Measurements from ENCODE around the gene ERBB4. TPM values are rescaled to one million over a fixed set of nuclear protein-coding genes. Genes with fewer than 3 reads are reported as not detected.

ERBB4 gene
- total RNA-seq, 4 donors from 2014 or later = 0.59 to 1.5 (median 0.83) TPM

DNA sequence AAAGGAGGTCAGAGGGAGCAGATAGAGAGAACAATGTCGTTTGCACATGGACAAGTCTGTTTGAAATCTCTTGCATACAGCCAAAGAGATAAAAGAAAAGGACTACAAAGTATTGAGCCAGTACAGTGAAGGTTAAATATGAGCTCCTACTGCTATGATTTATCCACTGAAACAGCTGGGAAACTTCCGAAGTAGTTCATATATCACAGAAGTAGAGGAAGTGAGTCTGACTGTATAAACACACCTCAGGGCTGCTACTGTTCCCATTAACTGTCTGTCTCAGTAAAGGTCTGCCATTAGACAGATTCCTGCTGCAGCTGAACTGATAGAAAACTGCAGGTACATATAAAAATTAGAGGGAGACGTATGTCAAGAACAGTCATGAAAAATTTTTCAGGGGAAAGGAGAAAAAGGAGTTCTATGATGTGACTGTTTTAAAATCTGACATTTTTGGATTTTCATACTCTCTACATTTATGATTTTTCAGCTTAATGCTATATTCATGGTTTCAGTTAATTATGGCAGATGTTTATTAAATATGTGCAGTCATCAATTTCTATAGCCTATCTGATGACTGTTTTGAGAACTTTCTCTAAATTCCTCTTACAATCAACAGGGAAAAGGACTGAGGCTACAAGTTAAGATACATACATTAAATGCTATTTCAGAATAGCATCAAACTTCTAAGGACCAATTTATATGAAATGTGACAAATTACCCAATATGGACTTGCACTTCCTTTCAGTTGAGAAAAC lies 364.7 kb downstream of the ERBB4 start:
- no peak for DNase-seq (ENCODE audit: low spot score in 2 of 2)
- intact Hi-C loops (cut with DNase I; ENCODE audit: low total_unique reads) = no loop called here
- TF ChIP-seq POLR2A (IDR thresholded peaks at IDR 0.05) = no peak
- TF ChIP-seq, protein P1, sequence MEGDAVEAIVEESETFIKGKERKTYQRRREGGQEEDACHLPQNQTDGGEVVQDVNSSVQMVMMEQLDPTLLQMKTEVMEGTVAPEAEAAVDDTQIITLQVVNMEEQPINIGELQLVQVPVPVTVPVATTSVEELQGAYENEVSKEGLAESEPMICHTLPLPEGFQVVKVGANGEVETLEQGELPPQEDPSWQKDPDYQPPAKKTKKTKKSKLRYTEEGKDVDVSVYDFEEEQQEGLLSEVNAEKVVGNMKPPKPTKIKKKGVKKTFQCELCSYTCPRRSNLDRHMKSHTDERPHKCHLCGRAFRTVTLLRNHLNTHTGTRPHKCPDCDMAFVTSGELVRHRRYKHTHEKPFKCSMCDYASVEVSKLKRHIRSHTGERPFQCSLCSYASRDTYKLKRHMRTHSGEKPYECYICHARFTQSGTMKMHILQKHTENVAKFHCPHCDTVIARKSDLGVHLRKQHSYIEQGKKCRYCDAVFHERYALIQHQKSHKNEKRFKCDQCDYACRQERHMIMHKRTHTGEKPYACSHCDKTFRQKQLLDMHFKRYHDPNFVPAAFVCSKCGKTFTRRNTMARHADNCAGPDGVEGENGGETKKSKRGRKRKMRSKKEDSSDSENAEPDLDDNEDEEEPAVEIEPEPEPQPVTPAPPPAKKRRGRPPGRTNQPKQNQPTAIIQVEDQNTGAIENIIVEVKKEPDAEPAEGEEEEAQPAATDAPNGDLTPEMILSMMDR (IDR thresholded peaks at IDR 0.05) = no peak
- WGBS, 2 donors = 20 to 24% methylated on average over 3 of the region's 3 CpGs
- no peak overlapping the region for H3K4me3 ChIP-seq (ENCODE audit: low read depth, poor library complexity, severe bottlenecking)

DNA sequence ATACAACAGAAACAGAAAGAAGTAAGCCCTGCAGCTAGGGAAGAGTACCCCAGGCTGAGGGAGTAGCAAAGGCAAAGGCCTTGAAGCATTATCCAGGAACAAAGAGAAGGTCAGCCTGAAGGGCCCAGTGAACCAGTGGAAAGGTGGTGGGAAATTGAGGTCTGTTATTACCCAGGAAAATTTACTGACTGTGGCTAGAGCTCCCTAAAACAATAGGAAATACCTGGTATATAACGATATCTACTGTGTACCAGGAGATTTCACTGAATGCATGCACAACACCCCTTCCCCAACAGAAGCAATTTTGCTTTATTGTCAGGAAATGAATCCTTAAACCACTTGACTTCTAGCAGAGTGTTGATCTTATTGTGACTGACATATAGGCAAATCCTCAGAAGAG lies 365.3 kb downstream of the ERBB4 start:
- no peak overlapping the region for H3K4me3 ChIP-seq (ENCODE audit: low read depth, poor library complexity, severe bottlenecking)
- TF ChIP-seq POLR2A (IDR thresholded peaks at IDR 0.05) = no peak
- TF ChIP-seq, protein P1 (IDR thresholded peaks at IDR 0.05) = no peak
- intact Hi-C loops (cut with DNase I; ENCODE audit: low total_unique reads) = no loop called here
- no peak for DNase-seq (ENCODE audit: low spot score in 2 of 2)
- 19 to 27% methylated on average over 1 of the region's 1 CpG for WGBS, 2 donors

DNA sequence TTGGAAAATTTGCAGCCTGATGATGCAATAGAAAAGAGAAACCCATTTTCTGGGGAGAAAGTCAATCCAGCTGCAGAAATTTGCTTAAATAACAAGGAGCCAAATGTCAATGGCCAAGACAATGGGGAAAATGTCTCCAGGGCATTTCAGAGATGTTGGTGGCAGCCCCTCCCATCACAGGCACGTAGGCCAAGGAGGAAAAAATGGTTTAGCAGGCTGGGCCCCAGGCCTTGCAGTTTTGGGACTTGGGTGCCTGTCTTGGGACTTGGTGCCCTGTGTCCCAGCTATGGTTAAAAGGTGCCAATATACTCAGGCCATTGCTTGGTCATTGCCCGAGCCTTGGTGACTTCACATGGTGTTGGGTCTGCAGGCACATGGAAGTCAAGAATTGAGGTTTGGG lies 368.2 kb downstream of the ERBB4 start:
- intact Hi-C loops (cut with DNase I; ENCODE audit: low total_unique reads) = no loop called here
- no peak for DNase-seq (ENCODE audit: low spot score in 2 of 2)
- TF ChIP-seq, protein P1 (IDR thresholded peaks at IDR 0.05) = no peak
- no peak for TF ChIP-seq POLR2A (IDR thresholded peaks at IDR 0.05)
- H3K4me3 ChIP-seq (ENCODE audit: low read depth, poor library complexity, severe bottlenecking) = no peak overlapping the region
- 74 to 79% methylated on average over 2 of the region's 2 CpGs for WGBS, 2 donors

DNA sequence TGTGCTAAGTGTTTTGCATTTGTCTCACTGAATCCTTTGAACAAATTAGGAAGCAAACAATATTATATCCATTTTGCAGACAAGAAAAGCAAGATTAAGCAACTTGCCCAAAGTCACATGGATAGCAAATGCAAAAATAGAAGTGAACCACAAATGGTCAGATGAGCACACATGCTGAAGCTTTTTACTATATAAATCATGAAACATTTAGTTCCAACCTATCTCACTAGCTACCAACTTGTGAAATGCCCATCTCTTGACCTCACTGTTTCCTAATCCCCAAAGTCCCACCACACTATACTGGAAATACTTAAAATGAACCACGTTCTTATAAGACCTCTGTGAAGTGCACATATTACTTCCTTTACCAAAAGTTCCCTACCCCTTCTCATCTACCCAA lies 380.5 kb downstream of the ERBB4 start:
- intact Hi-C loops (cut with DNase I; ENCODE audit: low total_unique reads) = no loop called here
- H3K4me3 ChIP-seq (ENCODE audit: low read depth, poor library complexity, severe bottlenecking) = no peak overlapping the region
- DNase-seq (ENCODE audit: low spot score in 2 of 2) = no peak
- no peak for TF ChIP-seq POLR2A (IDR thresholded peaks at IDR 0.05)
- TF ChIP-seq, protein P1 (IDR thresholded peaks at IDR 0.05) = no peak
- WGBS, 2 donors = 84 to 87% methylated on average over 1 of the region's 1 CpG

DNA sequence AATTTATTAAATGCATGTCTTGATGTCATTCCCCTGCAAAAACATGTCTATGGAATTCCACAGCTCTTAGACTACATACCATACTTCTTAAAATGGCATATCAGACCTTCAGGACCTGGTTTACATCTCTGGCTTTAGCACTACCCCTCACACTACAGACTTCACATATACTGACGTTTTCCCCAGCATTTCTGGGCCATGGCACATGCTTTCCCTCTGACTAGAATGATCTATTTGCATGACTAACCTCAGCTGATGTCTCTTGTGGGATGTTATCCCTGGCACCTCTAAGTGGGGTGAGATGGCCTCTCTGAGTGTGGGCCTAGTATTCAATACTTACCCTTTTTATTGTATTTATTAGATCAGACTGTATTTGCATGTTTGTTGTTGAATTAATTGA lies 381.6 kb downstream of the ERBB4 start:
- H3K4me3 ChIP-seq (ENCODE audit: low read depth, poor library complexity, severe bottlenecking) = no peak overlapping the region
- no peak for DNase-seq (ENCODE audit: low spot score in 2 of 2)
- intact Hi-C loops (cut with DNase I; ENCODE audit: low total_unique reads) = no loop called here
- TF ChIP-seq POLR2A (IDR thresholded peaks at IDR 0.05) = no peak
- TF ChIP-seq, protein P1 (IDR thresholded peaks at IDR 0.05) = no peak
- 16 to 24% methylated on average over 1 of the region's 1 CpG for WGBS, 2 donors

DNA sequence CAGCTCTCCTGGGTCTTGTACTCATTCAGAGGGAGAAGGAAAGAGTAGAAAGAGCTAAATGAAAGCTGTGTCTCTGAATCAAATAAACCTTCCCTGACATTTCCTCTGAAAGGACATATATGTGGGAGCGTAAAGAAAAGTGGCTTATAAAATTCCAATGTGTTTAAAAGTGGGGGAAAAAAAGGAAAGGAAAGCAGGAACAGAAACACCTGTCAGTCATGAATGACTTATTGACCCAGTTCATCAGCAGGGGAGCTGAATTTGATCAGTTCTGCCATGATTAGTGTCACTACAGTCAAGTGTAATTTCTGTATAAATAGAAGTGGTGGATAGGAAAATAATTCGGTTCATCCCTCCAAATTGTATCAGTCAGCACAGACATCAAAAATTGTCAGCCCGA lies 382.5 kb downstream of the ERBB4 start:
- intact Hi-C loops (cut with DNase I; ENCODE audit: low total_unique reads) = no loop called here
- WGBS, 2 donors = 87 to 88% methylated on average over 3 of the region's 3 CpGs
- no peak for DNase-seq (ENCODE audit: low spot score in 2 of 2)
- H3K4me3 ChIP-seq (ENCODE audit: low read depth, poor library complexity, severe bottlenecking) = no peak overlapping the region
- no peak for TF ChIP-seq POLR2A (IDR thresholded peaks at IDR 0.05)
- TF ChIP-seq, protein P1 (IDR thresholded peaks at IDR 0.05) = no peak

Data from lower leg skin (tissue), 4 donors.